ENCODE results near the gene OR14I1.
"Not testable (repeated sequence)": the region's sequence is repeated elsewhere in the genome, so short reads cannot be mapped to it uniquely, and the experiment has no call there.

Gene OR14I1

DNA sequence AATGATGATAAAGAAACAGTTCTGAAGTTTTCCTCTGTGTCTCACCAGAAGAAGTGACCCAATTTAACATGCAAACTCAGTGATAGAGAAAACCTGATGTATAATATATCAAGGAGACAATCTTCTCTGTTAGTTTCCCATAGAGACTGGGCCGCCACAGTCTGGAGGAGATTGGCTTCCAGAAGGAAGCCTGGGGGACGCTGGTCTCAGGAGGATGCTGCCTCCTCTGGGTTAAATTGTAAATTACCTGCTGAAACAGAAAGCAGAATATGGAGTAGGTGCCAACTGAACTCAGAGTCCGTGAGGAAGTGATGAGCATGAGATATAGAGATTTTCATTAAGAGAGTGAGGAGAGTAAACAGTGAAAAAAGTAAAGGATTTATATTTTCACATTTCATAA lies 15.8 kb downstream of the OR14I1 start:
- no peak for DNase-seq (ENCODE audit: low spot score)

DNA sequence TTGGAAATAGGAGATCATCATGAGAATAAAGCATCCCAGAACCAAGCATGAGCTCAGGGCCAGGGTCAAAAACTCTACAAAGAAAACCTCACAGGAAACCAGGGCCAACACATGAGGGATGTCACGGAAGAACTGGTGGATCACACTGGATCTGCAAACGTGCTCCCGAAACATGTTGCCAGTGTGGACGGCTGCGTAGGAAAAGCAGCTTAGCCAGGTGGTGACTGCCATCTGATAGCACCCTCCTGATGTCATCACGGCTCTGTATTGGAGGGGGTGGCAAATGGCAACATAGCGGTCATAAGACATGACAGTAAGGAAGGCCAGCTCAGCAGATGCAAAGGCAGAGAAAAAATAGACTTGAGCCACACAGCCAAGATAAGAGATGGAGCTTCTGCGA lies 20.9 kb downstream of the OR14I1 start:
- no peak for DNase-seq (ENCODE audit: low spot score)

DNA sequence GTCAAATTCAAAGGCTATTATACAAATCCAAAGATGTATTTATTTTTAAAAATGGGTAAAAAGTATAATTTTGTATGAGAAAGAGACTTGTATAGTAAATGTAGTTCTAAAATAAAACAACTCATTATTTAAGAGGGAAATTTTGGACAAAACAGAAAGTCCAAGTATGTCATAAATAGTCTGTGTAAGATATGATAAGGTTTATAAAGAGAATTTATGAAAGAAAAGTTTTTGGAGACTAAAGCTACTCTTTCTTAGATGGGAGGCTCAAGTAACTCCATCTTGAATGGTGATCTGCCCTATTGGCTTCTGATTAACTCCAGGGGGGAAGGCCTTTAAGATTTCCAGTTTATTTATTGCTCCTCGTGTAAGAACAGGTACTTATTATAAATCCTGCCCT lies 32.6 kb downstream of the OR14I1 start:
- no peak for DNase-seq (ENCODE audit: low spot score)

DNA sequence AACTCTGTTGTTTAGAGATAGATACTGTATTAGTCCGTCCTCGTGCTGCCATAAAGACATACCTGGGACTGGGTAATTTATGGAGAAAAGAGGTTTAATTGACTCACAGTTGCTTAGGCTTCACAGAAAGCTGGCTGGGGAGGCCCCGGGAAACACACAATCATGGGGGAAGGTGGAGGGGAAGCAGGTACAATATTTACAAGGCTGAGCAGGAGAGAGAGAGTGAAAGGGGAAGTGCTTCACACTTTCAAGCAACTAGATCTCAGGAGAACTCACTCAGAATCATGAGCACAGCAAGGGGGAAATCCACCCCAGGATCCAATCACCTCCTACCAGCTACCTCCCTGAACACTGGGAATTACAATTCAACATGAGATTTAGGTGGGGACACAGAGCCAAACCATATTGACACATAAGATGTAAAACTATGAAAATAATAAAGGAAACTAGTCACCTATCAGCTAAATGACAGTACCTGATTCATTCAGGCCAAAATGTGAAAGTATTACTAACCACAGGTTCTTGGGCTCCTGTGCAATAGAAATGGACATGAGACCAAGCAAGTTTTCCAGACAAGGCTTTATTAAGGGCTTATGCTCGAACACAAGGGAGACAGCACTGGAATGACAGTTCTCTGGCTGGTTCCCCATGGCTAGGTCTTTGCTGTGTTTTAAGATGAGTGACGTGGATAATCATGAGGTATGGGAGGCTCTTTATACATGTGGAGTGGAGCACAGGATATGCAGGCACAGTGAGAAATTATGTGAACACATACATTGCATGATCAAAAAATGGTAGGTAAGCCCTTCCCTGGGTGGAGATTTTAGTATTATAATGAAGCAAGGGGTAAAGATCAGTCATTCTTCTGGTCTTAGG lies 38.9 kb downstream of the OR14I1 start:
- not testable (repeated sequence) for DNase-seq (ENCODE audit: low spot score)

DNA sequence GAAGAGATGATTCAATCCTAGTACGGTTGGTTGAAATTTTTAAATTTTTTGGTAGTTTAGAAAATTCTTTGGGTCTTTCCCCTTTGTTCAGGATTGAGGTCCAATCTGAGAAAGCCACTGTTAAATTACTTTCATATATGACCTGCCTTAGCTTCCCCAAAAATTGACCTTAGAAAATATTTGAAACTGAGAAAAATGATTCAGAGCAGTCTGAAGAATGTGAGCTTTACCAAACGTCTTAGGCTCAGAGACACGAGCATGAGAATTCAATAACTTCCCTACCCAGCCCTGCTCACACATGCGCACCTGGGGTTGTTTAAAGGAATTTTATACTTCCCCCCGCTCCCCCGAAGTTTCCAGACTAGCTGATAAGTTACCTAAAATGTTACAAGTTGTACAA lies 45.8 kb downstream of the OR14I1 start:
- DNase-seq (ENCODE audit: low spot score): not testable (repeated sequence)

DNA sequence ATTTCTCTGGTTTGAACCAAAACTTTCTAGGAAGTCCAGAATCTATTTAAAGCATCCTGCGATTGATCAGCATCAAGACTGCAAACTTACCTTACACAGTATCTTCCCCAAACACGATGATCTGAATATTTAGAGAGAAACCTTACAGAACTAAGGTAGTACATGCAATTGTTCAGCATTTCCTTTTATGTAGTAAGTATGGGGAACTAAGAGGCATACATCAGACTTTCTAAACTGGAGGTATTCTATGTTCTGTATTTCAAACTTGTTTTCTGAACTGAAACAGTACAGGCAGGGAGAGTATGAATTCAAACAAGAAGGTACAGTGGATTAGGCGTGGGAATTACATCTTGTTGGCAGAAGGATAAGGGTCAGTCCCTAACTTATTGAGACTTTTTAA lies 47.2 kb downstream of the OR14I1 start, which contains the start of gene OR2T27:
TSS of gene OR2T27 (minus strand) at position 175 of the 400 bp plus-strand sequence. CDS start 4,644 bp downstream, outside the sequence.
- DNase-seq (ENCODE audit: low spot score): not testable (repeated sequence)

Data from hematopoietic multipotent progenitor cell treated with erythropoietin and hydrocortisone succinate and interleukin-3 and kit ligand, for 15 days (in vitro differentiated cells).